Body of pancreas (tissue), 4 donors: ENCODE measurements around the gene GABBR1.

Experiments
- CTCF ChIP-seq, 7 experiments: fragments of 450-650 bp in 4 of 7; fragments of 200-600 bp in 3 of 7; sonication (generic) in 3 of 7; IDR thresholded peaks; one replicate each; pipeline ENCODE4 v1.5.1; 2016 to 2019; ENCODE audit warnings: antibody characterized with exemption in 7 of 7
- POLR2A ChIP-seq, 3 donors: fragments of 450-650 bp; IDR thresholded peaks; one replicate each; pipeline ENCODE4 v1.6.1; 2016; ENCODE audit warnings: antibody characterized with exemption in 3 of 3, mild to moderate bottlenecking in 2 of 3

- TF ChIP-seq POLR2A (IDR thresholded peaks at IDR 0.05), result no peak
- no peak for TF ChIP-seq CTCF (IDR thresholded peaks at IDR 0.05)
Observed at GRCh38 chr6:29661071-29661470, 28.1 kb upstream of the GABBR1 start.
